Activated CD4-positive, alpha-beta T cell treated with anti-CD3 and anti-CD28 coated beads, Interleukin-2, amount 10 ng/mL, durations not matched to agents 7 days and 5 days (primary cell): Measurements from ENCODE around the gene HRCT1. TPM values are rescaled to one million over a fixed set of nuclear protein-coding genes. Genes with fewer than 3 reads are reported as not detected.
A peak's percentile ranks its signal among the peaks of the same experiment; 100 is the strongest.
"Not testable (repeated sequence)": the region's sequence is repeated elsewhere in the genome, so short reads cannot be mapped to it uniquely, and the experiment has no call there.

Source experiments
- CTCF ChIA-PET: fragments of 350-600 bp; sonication (Branson Sonifier 250); formaldehyde crosslinking; loops from one replicate; lab custom pipeline; 2021; ENCODE audit warnings: antibody characterized with exemption; lab: Charles Lee
- POLR2A ChIA-PET: fragments of 350-600 bp; sonication (Branson Sonifier 250); formaldehyde crosslinking; loops from one replicate; lab custom pipeline; 2021; ENCODE audit warnings: antibody characterized with exemption; lab: Charles Lee
- DNase-seq: peaks from one replicate; pipeline ENCODE4 v3.0.0-alpha.2; 2020
- H3K27ac Mint-ChIP-seq: one replicate; pipeline ENCODE4 v1.8.0; 2021; ENCODE audit warnings: mild to moderate bottlenecking, moderate library complexity, mixed read lengths
- H3K27me3 Mint-ChIP-seq: one replicate; pipeline ENCODE4 v1.8.0; 2021; ENCODE audit warnings: mixed read lengths
- H3K36me3 Mint-ChIP-seq: one replicate; pipeline ENCODE4 v1.8.0; 2021; ENCODE audit warnings: low read depth, mixed read lengths
- H3K4me1 Mint-ChIP-seq: one replicate; pipeline ENCODE4 v1.8.0; 2021; ENCODE audit warnings: mixed read lengths
- H3K4me3 Mint-ChIP-seq: one replicate; pipeline ENCODE4 v1.8.0; 2021; ENCODE audit warnings: mild to moderate bottlenecking, moderate library complexity, mixed read lengths
- H3K9me3 Mint-ChIP-seq: one replicate; pipeline ENCODE4 v1.8.0; 2021; ENCODE audit warnings: mixed read lengths
- total RNA-seq, 2 experiments: library from RNA; stranded (reverse); gene quantifications; one replicate each; pipeline ENCODE4 v1.2.3, GENCODE V29; 2021

The HRCT1 gene
- total RNA-seq, 2 experiments from 2014 or later: not detected

DNA sequence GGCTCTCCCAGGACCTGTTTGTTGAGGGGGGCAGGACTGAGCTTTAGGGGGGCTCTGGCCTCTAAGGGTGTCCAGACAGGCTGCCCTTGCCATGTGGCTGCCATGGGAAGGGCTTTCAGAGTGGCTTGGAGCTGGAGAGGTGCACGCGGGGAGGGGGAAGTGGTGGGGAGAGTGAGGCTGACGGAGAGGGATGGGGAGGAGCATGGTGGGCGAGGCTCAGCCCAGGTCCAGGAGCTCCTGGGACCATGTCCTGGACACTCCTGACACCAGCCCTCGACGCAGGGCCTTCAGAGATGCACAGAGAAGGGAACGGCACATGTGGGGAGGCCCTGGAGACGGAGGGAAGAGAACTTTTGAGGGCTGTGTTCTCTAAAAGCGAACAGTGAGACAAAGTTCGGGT is 5.7 kb downstream of the HRCT1 start:
- no peak overlapping the region for H3K4me3 Mint-ChIP-seq
- H3K9me3 Mint-ChIP-seq: no peaks in the 10 kb centered on the region
- no peak for DNase-seq
- ChIA-PET POLR2A (no interaction called here), CTCF (interaction anchor here (1.2 to 1.4 kb wide), 3 partner anchors 9 to 34 kb away, joined by 4 to 6 read pairs (median 4); no protein-coding TSS in a partner anchor)
- H3K27ac Mint-ChIP-seq: peak overlapping the region; percentile 55
- H3K27me3 Mint-ChIP-seq: no peaks in the 10 kb centered on the region
- peaks cover 48% of the 10 kb centered on the region for H3K4me1 Mint-ChIP-seq
- peaks cover 1% of the 10 kb centered on the region for H3K36me3 Mint-ChIP-seq

DNA sequence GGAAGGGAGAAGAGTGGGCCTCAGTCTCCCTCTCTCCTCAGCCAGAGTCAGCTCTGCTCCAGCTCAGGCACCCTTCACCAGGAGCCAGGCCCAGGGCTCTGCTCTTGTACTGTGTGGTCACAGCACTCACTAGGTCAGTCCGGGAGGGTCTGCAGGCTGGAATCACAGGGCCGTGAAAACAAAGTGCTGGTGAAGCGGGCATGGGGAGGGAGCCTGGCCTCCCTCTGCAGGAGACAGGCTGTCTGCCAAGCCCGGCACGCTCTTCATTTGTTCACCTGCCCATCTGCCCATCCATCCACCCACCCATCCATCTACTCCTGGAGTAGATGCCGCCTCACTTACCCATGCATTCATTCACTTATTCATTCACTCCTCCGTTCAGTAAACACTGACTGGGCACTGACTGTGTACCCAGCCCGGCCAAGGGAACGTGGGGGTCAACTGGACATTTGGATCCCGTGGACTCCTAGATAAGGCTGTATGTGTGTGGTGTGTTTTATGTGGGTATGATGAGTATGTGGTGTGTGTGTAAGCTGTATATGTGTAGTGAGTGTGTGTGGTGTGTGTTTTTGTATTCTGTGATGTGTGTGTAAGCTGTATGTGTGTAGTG is 6.9 kb downstream of the HRCT1 start:
- H3K36me3 Mint-ChIP-seq: peaks cover 1% of the 10 kb centered on the region

DNA sequence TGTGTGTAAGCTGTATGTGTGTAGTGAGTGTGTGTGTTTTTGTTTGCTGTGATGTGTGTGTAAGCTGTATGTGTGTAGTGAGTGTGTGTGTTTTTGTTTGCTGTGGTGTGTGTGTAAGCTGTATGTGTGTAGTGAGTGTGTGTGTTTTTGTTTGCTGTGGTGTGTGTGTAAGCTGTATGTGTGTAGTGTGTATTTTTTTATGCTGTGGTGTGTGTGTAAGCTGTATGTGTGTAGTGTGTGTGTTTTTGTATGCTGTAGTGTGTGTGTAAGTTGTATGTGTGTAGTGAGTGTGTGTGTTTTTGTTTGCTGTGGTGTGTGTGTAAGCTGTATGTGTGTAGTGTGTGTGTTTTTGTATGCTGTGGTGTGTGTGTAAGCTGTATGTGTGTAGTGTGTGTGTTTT is 7.4 kb downstream of the HRCT1 start:
- H3K27ac Mint-ChIP-seq, H3K27me3 Mint-ChIP-seq, POLR2A ChIA-PET, H3K4me3 Mint-ChIP-seq, H3K9me3 Mint-ChIP-seq, H3K36me3 Mint-ChIP-seq, DNase-seq: not testable (repeated sequence)
- peaks cover 34% of the 10 kb centered on the region for H3K4me1 Mint-ChIP-seq
- CTCF ChIA-PET: interaction anchor here (1.4 kb wide), 1 partner anchor 32 kb away, joined by 3 read pairs; no protein-coding TSS in a partner anchor

More for the DNA sequence above, 6.9 kb downstream of the HRCT1 start:
- Mint-ChIP-seq H3K9me3 (no peaks in the 10 kb centered on the region), H3K27ac (no peak overlapping the region), H3K4me3 (no peak overlapping the region), H3K27me3 (no peaks in the 10 kb centered on the region), H3K4me1 (peaks cover 40% of the 10 kb centered on the region)
- POLR2A ChIA-PET: no interaction called here
- CTCF ChIA-PET: interaction anchor here (1.4 kb wide), 1 partner anchor 32 kb away, joined by 3 read pairs; no protein-coding TSS in a partner anchor
- no peak for DNase-seq

DNA sequence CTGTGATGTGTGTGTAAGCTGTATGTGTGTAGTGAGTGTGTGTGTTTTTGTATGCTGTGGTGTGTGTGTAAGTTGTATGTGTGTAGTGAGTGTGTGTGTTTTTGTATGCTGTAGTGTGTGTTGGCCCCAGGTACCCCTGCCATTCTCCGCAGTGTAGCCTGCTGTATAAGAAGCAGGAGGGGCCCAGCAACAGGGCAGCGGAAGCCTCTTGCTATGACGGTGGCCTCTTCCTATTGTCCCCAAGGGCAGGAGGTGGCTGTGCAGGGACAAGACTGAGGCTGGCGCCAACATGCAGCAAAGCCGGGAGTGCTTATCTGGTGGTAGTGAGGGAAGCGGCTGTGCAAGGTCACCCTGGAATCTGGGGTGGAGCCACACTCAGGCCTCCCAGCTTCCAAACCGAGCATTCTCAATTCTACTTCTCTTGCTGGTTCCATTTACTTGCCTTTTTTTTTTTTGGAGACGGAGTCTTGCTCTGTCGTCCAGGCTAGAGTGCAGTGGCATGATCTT is 8.4 kb downstream of the HRCT1 start:
- POLR2A ChIA-PET: interaction anchor here (0.6 kb wide), 1 partner anchor 26 kb away, joined by 7 read pairs; no protein-coding TSS in a partner anchor
- Mint-ChIP-seq H3K9me3 (no peaks in the 10 kb centered on the region), H3K27ac (no peak overlapping the region), H3K4me1 (peaks cover 25% of the 10 kb centered on the region), H3K27me3 (no peaks in the 10 kb centered on the region), H3K36me3 (peaks cover 1% of the 10 kb centered on the region), H3K4me3 (no peak overlapping the region)
- DNase-seq: peak; percentile 35
- CTCF ChIA-PET: no interaction called here

DNA sequence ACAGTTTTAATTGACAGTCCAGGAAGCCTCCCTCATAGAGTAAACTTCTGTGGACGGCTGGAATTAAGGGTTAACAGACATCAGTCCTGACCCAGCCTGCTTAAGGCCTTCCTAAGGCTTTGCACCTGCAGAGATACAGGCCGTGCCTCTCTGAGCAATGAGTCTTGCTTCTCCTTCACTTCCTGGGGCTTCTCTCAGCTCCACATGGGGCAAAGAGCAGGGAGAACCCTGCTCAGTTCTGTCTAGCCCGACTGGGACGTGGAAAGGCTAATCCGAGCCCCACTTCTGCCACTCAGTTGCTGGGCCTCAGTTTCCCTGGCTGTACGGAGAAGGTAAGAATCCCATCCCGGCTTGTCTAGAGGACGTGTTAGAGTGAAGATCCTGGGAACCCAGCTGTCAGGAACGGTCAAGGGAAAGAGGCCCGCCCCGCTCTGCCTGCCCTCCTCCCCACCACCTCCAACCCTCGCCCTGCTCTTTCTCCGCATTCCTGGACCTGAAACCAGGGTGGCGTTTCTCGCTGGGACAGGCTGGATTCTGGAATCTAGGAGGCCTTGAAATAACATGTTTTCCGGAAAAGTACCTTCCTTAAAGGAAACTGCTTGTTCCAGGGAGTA is 9.8 kb downstream of the HRCT1 start:
- Mint-ChIP-seq H3K4me3 (no peak overlapping the region), H3K9me3 (no peaks in the 10 kb centered on the region), H3K27ac (no peak overlapping the region), H3K27me3 (no peaks in the 10 kb centered on the region), H3K36me3 (no peaks in the 10 kb centered on the region), H3K4me1 (peaks cover 14% of the 10 kb centered on the region)
- ChIA-PET CTCF (interaction anchor here (1.2 kb wide), 1 partner anchor 23 kb away, joined by 3 read pairs; no protein-coding TSS in a partner anchor), POLR2A (no interaction called here)
- no peak for DNase-seq

DNA sequence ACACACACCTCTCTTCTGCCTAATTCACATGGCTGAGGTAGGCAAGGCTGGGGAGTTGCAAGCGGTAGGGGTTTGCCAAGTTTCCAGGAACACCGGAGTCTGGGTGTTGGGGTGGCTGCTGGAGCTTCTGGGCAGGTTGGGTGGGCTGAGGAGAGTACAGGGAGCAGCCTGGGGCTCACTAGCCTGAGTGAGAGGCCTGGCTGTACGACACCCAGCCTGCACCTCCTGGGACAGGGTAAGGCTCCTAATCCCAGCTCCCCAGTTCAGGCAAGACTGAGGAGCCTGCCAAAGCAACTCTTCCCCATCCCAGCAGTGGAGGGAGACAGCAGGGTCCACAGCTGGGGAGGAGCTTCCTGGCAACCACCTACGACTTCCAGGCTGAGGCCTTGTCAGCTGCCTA is 11.3 kb downstream of the HRCT1 start:
- no peak for DNase-seq
- no peak overlapping the region for H3K4me3 Mint-ChIP-seq
- POLR2A ChIA-PET: no interaction called here
- H3K4me1 Mint-ChIP-seq: peaks cover 2% of the 10 kb centered on the region
- H3K36me3 Mint-ChIP-seq: no peaks in the 10 kb centered on the region
- H3K27me3 Mint-ChIP-seq: no peaks in the 10 kb centered on the region
- CTCF ChIA-PET: no interaction called here
- H3K9me3 Mint-ChIP-seq: no peaks in the 10 kb centered on the region
- H3K27ac Mint-ChIP-seq: peak overlapping the region; percentile 51

DNA sequence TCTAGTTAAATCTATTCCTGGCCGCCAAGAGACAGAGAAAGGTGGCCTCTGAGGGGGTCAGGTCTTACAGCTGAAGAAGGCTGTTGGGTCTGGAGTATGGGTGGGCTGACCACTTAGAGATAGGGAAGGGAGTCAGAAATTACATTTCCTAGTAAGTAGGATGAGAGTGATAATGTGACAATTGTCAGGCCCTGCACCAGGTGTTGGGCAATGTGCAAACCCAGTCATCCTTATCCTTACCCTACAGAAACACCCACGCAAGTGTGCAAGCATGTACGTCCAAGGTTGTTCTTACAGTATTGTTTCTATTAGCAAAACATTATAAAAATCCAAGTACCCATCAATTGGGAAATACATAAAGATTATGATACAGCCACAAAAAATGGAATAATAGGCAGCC is 12.8 kb downstream of the HRCT1 start:
- H3K27ac Mint-ChIP-seq: no peak overlapping the region
- H3K4me1 Mint-ChIP-seq: peaks cover 2% of the 10 kb centered on the region
- POLR2A ChIA-PET: no interaction called here
- CTCF ChIA-PET: no interaction called here
- H3K27me3 Mint-ChIP-seq: no peaks in the 10 kb centered on the region
- H3K36me3 Mint-ChIP-seq: no peaks in the 10 kb centered on the region
- no peak overlapping the region for H3K4me3 Mint-ChIP-seq
- H3K9me3 Mint-ChIP-seq: no peaks in the 10 kb centered on the region
- DNase-seq: no peak

DNA sequence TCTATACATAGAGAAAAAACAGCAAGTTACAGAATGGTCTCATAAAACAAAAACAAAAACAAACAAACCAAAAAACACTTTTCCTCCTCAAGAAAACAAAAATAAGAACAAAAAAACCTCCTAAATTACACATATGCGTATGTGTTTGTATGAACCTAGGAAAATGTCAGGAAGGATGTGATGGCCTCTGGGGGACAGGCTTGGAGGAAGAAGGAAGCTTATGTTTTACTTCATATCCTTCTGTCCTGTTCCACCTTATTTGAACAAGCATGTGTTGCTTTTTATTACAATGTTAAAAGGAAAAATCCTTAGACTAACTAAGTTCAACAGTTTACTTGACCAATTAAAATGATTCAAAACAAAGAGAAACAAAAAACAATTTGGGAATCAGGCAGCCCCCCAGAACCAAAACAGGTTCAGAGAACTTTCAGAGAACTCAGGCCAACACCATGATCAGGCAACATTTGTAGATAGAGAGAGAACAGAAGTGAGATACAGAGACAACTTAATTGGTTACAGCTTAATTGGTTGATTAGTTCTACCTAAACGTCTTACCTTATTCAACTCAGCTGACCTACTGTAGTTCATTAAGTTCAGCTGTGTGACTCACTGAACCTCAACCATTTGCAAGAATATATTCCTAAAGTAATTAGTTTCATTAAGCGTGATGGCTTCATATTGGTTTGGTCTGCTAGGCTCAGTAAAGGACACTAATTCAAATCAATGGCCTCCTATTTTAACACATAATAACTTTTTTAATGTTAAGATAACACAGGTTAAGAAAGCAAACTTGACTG is 13.4 kb downstream of the HRCT1 start:
- Mint-ChIP-seq H3K27ac (peak overlapping the region; percentile 14), H3K4me1 (peaks cover 6% of the 10 kb centered on the region), H3K4me3 (no peak overlapping the region), H3K27me3 (no peaks in the 10 kb centered on the region), H3K36me3 (no peaks in the 10 kb centered on the region), H3K9me3 (no peaks in the 10 kb centered on the region)
- no peak for DNase-seq
- CTCF ChIA-PET: interaction anchor here (1.0 to 1.7 kb wide), 2 partner anchors 8 to 26 kb away, joined by 3 to 4 read pairs; no protein-coding TSS in a partner anchor
- POLR2A ChIA-PET: interaction anchor here (0.7 kb wide), 1 partner anchor 1826 kb away, joined by 3 read pairs; no protein-coding TSS in a partner anchor

DNA sequence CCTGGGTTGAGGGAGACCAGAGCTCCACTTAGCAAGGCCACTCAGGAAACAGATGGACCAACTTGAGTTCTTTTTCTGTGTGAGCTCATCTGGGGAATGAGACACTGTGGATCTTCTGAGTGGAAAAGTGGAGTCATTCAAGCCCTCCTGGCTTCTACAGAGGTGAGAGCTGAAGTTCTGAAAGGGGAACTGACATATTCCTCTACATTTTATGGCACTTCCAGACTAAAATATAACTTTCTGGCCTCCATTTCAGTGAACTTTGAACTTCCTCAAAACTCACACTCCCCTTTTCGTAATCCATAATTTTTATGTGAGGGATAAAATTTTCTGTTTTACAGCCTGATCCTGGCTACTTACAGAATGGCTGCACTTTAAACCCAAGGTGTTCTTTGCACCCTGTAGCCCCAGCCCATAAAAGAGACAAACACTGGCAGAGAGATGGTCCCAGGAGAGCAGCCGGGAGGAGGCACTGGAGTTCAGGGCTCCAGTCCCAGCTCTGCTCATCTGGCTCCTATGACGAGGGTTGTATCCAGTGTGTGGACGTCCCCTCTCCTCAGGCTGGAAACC is 14.1 kb downstream of the HRCT1 start:
- Mint-ChIP-seq H3K36me3 (no peaks in the 10 kb centered on the region), H3K27me3 (no peaks in the 10 kb centered on the region), H3K4me3 (no peak overlapping the region), H3K4me1 (peaks cover 7% of the 10 kb centered on the region), H3K27ac (no peak overlapping the region), H3K9me3 (no peaks in the 10 kb centered on the region)
- no peak for DNase-seq
- ChIA-PET CTCF (interaction anchor here (1.0 to 1.7 kb wide), 2 partner anchors 9 to 25 kb away, joined by 3 to 4 read pairs; no protein-coding TSS in a partner anchor), POLR2A (no interaction called here)

DNA sequence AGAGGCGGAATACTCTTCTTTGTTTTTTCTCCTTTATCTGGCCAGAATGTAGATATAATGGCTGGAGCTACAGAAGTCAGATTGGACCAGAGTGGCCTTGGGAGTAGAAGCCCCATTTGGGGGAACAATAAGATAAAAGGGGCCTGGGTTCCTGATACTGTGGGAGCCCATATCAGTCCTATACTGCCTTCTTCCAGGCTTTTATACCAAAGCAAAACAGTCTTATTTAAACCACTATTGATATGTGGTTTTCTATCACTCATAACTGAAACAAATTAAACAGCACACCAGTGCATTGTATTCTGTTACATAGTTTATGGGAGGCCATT is 17.6 kb downstream of the HRCT1 start:
- Mint-ChIP-seq H3K27ac (no peak overlapping the region), H3K4me1 (peaks cover 7% of the 10 kb centered on the region), H3K9me3 (no peaks in the 10 kb centered on the region), H3K4me3 (no peak overlapping the region), H3K36me3 (no peaks in the 10 kb centered on the region), H3K27me3 (peaks cover 4% of the 10 kb centered on the region)
- DNase-seq: no peak
- ChIA-PET CTCF (no interaction called here), POLR2A (no interaction called here)

DNA sequence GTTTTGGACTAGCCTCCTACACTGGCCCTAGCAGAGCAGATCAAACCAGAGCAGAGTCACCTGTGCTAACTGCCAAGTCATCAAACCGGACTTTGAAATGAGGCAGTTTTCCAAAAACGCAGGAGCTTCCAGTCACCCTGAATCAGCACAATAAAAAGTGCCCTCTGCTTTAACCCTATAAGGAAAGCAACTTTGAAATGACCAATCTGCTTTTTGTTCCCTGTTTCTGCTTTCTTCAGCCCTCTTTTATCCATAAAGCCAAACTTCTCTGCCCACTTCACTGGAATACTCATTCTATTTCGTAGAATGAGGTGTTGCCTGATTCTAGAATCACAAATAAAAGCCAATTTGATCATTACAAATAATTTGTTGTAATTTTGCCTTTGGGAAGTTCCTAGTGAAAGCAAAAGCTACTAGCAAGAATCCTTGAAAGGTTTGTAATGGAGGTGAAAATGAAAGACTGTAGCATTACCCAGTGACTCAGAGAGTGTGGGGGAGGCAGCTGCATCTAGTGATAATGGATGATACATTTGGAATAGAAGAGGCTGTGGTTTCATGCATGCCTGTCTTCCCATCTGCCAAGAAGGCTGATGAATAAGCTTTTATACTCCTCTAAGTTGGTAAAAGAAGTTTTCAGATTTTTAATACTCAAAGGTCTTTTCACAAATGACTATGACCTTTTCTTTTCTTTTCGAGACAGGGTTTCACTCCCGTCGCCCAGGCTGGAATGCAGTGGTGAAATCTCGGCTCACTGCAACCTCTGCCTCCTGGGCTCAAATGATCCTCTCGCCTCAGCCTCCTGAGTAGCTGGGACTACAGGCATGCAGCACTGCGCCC is 18.1 kb downstream of the HRCT1 start:
- POLR2A ChIA-PET: no interaction called here
- no peak for DNase-seq
- Mint-ChIP-seq H3K4me1 (peaks cover 7% of the 10 kb centered on the region), H3K27ac (no peak overlapping the region), H3K27me3 (peaks cover 4% of the 10 kb centered on the region), H3K4me3 (no peak overlapping the region), H3K9me3 (no peaks in the 10 kb centered on the region), H3K36me3 (no peaks in the 10 kb centered on the region)
- CTCF ChIA-PET: interaction anchor here (0.6 to 1.4 kb wide), 3 partner anchors 11 to 114 kb away, joined by 3 to 4 read pairs (median 3); no protein-coding TSS in a partner anchor
